Neural cell (in vitro differentiated cells): ENCODE results near the gene ATG14. TPM values are rescaled to one million over a fixed set of nuclear protein-coding genes. Genes with fewer than 3 reads are reported as not detected.

ENCODE experiments used
- H2AFZ ChIP-seq: fragments of 200-600, 300-800 bp; sonication (generic), shearing (Covaris generic); 2 replicates; pipeline ENCODE4 v1.6.0; 2014; ENCODE audit warnings: low read depth, mild to moderate bottlenecking, antibody characterized with exemption, low read length, moderate library complexity
- H3F3A ChIP-seq: fragments of 200-600 bp; shearing (Covaris generic); 2 replicates; pipeline ENCODE4 v1.6.1; 2016; ENCODE audit warnings: mild to moderate bottlenecking, moderate library complexity, mixed read lengths, antibody characterized with exemption, low read length; ENCODE audit not compliant: insufficient read depth, poor library complexity, severe bottlenecking
- H3K27ac ChIP-seq: fragments of 200-600, 300-800 bp; sonication (generic), shearing (Covaris generic); 2 replicates; pipeline ENCODE4 v1.5.1; 2014; ENCODE audit warnings: mild to moderate bottlenecking, low read length, moderate library complexity
- H3K27me3 ChIP-seq: fragments of 300-800, 200-600 bp; sonication (generic), shearing (Covaris generic); 2 replicates; pipeline ENCODE4 v1.6.0; 2014; ENCODE audit warnings: mild to moderate bottlenecking, low read depth, low read length, moderate library complexity; ENCODE audit not compliant: insufficient read depth
- H3K36me3 ChIP-seq: fragments of 300-800, 200-600 bp; sonication (generic), shearing (Covaris generic); 2 replicates; pipeline ENCODE4 v1.5.1; 2014; ENCODE audit warnings: mild to moderate bottlenecking, antibody characterized with exemption, low read length, moderate library complexity; ENCODE audit not compliant: insufficient read depth
- H3K4me2 ChIP-seq: fragments of 300-800, 200-600 bp; sonication (generic), shearing (Covaris generic); 2 replicates; pipeline ENCODE4 v1.6.0; 2014; ENCODE audit warnings: mild to moderate bottlenecking, low read length
- H3K4me3 ChIP-seq: fragments of 300-800, 200-600 bp; sonication (generic), shearing (Covaris generic); 2 replicates; pipeline ENCODE4 v1.5.1; 2014; ENCODE audit warnings: mild to moderate bottlenecking, low read length, moderate library complexity
- H3K79me2 ChIP-seq: fragments of 200-600 bp; shearing (Covaris generic); replicated peaks from 2 replicates; pipeline ENCODE4 v1.6.0; 2014; ENCODE audit warnings: mild to moderate bottlenecking, low read length, moderate library complexity; ENCODE audit not compliant: insufficient read depth
- H3K9ac ChIP-seq: fragments of 300-800, 200-600 bp; sonication (generic), shearing (Covaris generic); 2 replicates; pipeline ENCODE4 v1.6.1; 2016; ENCODE audit warnings: mild to moderate bottlenecking, low read length, mixed read lengths
- H3K9me2 ChIP-seq: fragments of 200-600 bp; shearing (Covaris generic); 2 replicates; pipeline ENCODE4 v1.6.1; 2016; ENCODE audit warnings: mild to moderate bottlenecking, low read length, mixed read lengths; ENCODE audit not compliant: insufficient read depth
- H3K9me3 ChIP-seq: fragments of 200-600, 300-800 bp; sonication (generic), shearing (Covaris generic); 2 replicates; pipeline ENCODE4 v1.6.1; 2016; ENCODE audit warnings: mild to moderate bottlenecking, mixed run types, low read length, moderate library complexity, mixed read lengths
- H4K20me1 ChIP-seq: fragments of 200-600 bp; shearing (Covaris generic); 2 replicates; pipeline ENCODE4 v1.6.1; 2016; ENCODE audit warnings: mild to moderate bottlenecking, mixed run types; ENCODE audit not compliant: insufficient read depth
- CTCF ChIP-seq: fragments of 450-650 bp; IDR thresholded peaks from 2 replicates; pipeline ENCODE4 v1.5.1; 2014; ENCODE audit warnings: antibody characterized with exemption, mild to moderate bottlenecking, moderate library complexity; ENCODE audit not compliant: poor library complexity, severe bottlenecking
- EP300 ChIP-seq: fragments of 450-650 bp; conservative IDR thresholded peaks from 2 replicates; pipeline ENCODE4 v1.6.1; 2014; ENCODE audit warnings: antibody characterized with exemption, mild to moderate bottlenecking, moderate library complexity; ENCODE audit not compliant: poor library complexity, severe bottlenecking
- EZH2 ChIP-seq: fragments of 200-600, 300-800 bp; shearing (Covaris generic), sonication (generic); IDR thresholded peaks from 2 replicates; pipeline ENCODE4 v1.6.1; 2014; ENCODE audit warnings: antibody characterized with exemption, low read length, borderline replicate concordance, mild to moderate bottlenecking; ENCODE audit not compliant: insufficient read depth, poor library complexity, severe bottlenecking
- MXI1 ChIP-seq: fragments of 450-650 bp; conservative IDR thresholded peaks from 2 replicates; pipeline ENCODE4 v1.6.1; 2014; ENCODE audit warnings: antibody characterized with exemption, mild to moderate bottlenecking; ENCODE audit not compliant: poor library complexity, severe bottlenecking
- POLR2AphosphoS5 ChIP-seq: IDR thresholded peaks from 2 replicates; pipeline ENCODE4 v1.6.1; 2012
- RAD21 ChIP-seq: fragments of 450-650 bp; conservative IDR thresholded peaks from 2 replicates; pipeline ENCODE4 v1.6.1; 2014; ENCODE audit warnings: antibody characterized with exemption, mild to moderate bottlenecking, moderate library complexity
- REST ChIP-seq: IDR thresholded peaks from 2 replicates; pipeline ENCODE4 v1.6.1; 2012; ENCODE audit warnings: borderline replicate concordance
- SMC3 ChIP-seq: fragments of 450-650 bp; conservative IDR thresholded peaks from 2 replicates; pipeline ENCODE4 v1.6.1; 2014; ENCODE audit warnings: antibody characterized with exemption, mild to moderate bottlenecking, moderate library complexity; ENCODE audit not compliant: poor library complexity
- TAF1 ChIP-seq: IDR thresholded peaks from 2 replicates; pipeline ENCODE4 v1.6.1; 2012; ENCODE audit warnings: low read depth
- polyA plus RNA-seq: library from polyadenylated mRNA; depleted of rRNA; stranded (reverse); fragments of >200 nt; gene quantifications from 2 replicates; pipeline ENCODE4 v1.2.3, GENCODE V29; 2014

Gene ATG14
- polyA plus RNA-seq, 1 donor from 2014 or later = 28.2 TPM

GRCh38 chr14:55359307-55359706, 52.3 kb downstream of the ATG14 start:
- no peak overlapping the region for H2AFZ ChIP-seq
- H3K79me2 ChIP-seq = no peaks in the 10 kb centered on the region
- H3K9me2 ChIP-seq = no peaks in the 10 kb centered on the region
- H3K4me2 ChIP-seq = no peak overlapping the region
- H3K9ac ChIP-seq = no peak overlapping the region
- H3F3A ChIP-seq = no peaks in the 10 kb centered on the region
- H4K20me1 ChIP-seq = no peaks in the 10 kb centered on the region
- no peaks in the 10 kb centered on the region for H3K27me3 ChIP-seq
- no peak overlapping the region for H3K4me3 ChIP-seq
- no peaks in the 10 kb centered on the region for H3K36me3 ChIP-seq
- H3K27ac ChIP-seq = no peak overlapping the region
- no peaks in the 10 kb centered on the region for H3K9me3 ChIP-seq
- no peak for TF ChIP-seq REST
- TF ChIP-seq POLR2AphosphoS5 = no peak
- no peak for TF ChIP-seq TAF1
- no peak for TF ChIP-seq MXI1
- no peak for TF ChIP-seq SMC3
- no peak for TF ChIP-seq CTCF
- TF ChIP-seq RAD21 = no peak
- no peak for TF ChIP-seq EP300
- TF ChIP-seq EZH2 = no peak

- no peaks in the 10 kb centered on the region for H3K9me2 ChIP-seq
- H3K4me3 ChIP-seq = no peak overlapping the region
- no peaks in the 10 kb centered on the region for H4K20me1 ChIP-seq
- no peaks in the 10 kb centered on the region for H3K27me3 ChIP-seq
- no peaks in the 10 kb centered on the region for H3K9me3 ChIP-seq
- H3F3A ChIP-seq = no peaks in the 10 kb centered on the region
- no peaks in the 10 kb centered on the region for H3K36me3 ChIP-seq
- H3K27ac ChIP-seq = no peak overlapping the region
- no peak overlapping the region for H3K4me2 ChIP-seq
- H2AFZ ChIP-seq = no peak overlapping the region
- no peak for TF ChIP-seq POLR2AphosphoS5
- TF ChIP-seq EZH2 = no peak
- no peak for TF ChIP-seq RAD21
- TF ChIP-seq CTCF = no peak
- no peak for TF ChIP-seq MXI1
- no peak for TF ChIP-seq SMC3
- TF ChIP-seq EP300 = no peak
- no peak for TF ChIP-seq REST
- no peak for TF ChIP-seq TAF1
- no peaks in the 10 kb centered on the region for H3K79me2 ChIP-seq
- no peak overlapping the region for H3K9ac ChIP-seq
Observed at GRCh38 chr14:55356913-55357312, 54.7 kb downstream of the ATG14 start.
